A549 treated with dexamethasone at 1 μM for 4 hours (cell line): ENCODE results near the gene AMPH. TPM values are rescaled to one million over a fixed set of nuclear protein-coding genes. Genes with fewer than 3 reads are reported as not detected.

ENCODE experiments used
- total RNA-seq: library from RNA; stranded (reverse); fragments of 200-300 nt; extraction: Qiagen RNA extraction; gene quantifications from 5 replicates; pipeline ENCODE4 v1.2.3, GENCODE V29; 2022

AMPH gene
- 0.04 to 0.27 TPM (median 0.12 TPM) in 5 replicates for total RNA-seq

GRCh38 chr7:38630720-38631673, at the start of gene AMPH:
Gene AMPH (minus strand): TSS chr7:38631373. CDS start chr7:38631351, 22 bp downstream.

